HepG2 (cell line): ENCODE measurements around the gene STIP1. TPM values are rescaled to one million over a fixed set of nuclear protein-coding genes. Genes with fewer than 3 reads are reported as not detected.

Experiments used
- AGO2 ChIP-seq: fragments of 200-400 bp; formaldehyde crosslinking; optimal IDR thresholded peaks from 2 replicates; pipeline ENCODE3; 2017; ENCODE audit warnings: mild to moderate bottlenecking, low read depth, low read length, moderate library complexity
- HDAC1 ChIP-seq: sonication (generic); formaldehyde crosslinking; IDR thresholded peaks from 2 replicates; pipeline ENCODE4 v1.5.1; 2020; ENCODE audit warnings: mild to moderate bottlenecking, missing genetic modification reagents
- KDM2A ChIP-seq: sonication (generic); formaldehyde crosslinking; IDR thresholded peaks from 2 replicates; pipeline ENCODE4 v1.4.0; 2020; ENCODE audit warnings: low read depth, missing genetic modification reagents, borderline replicate concordance
- NFKB2 ChIP-seq: sonication (generic); formaldehyde crosslinking; IDR thresholded peaks from 2 replicates; pipeline ENCODE4 v1.4.0; 2020; ENCODE audit warnings: missing genetic modification reagents, borderline replicate concordance
- NFKBIZ ChIP-seq: IDR thresholded peaks from 2 replicates; pipeline ENCODE4 v1.6.1; 2018; ENCODE audit warnings: missing genetic modification reagents, missing compliant biosample characterization
- ONECUT2 ChIP-seq: sonication (generic); formaldehyde crosslinking; IDR thresholded peaks from 2 replicates; pipeline ENCODE4 v1.4.0; 2020; ENCODE audit warnings: missing genetic modification reagents
- SIX1 ChIP-seq: sonication (generic); formaldehyde crosslinking; IDR thresholded peaks from 2 replicates; pipeline ENCODE4 v1.4.0; 2020; ENCODE audit warnings: missing genetic modification reagents, borderline replicate concordance
- SMAD3 ChIP-seq: sonication (generic); formaldehyde crosslinking; IDR thresholded peaks from 2 replicates; pipeline ENCODE4 v1.4.0; 2020; ENCODE audit warnings: missing genetic modification reagents
- SMARCE1 ChIP-seq: fragments of 450-650 bp; IDR thresholded peaks from 2 replicates; pipeline ENCODE4 v1.6.1; 2017; ENCODE audit warnings: borderline replicate concordance
- SNAPC2 ChIP-seq: sonication (generic); formaldehyde crosslinking; IDR thresholded peaks from 2 replicates; pipeline ENCODE4 v1.8.1; 2022; ENCODE audit warnings: mild to moderate bottlenecking, missing genetic modification reagents
- TAF1 ChIP-seq: sonication (generic); formaldehyde crosslinking; IDR thresholded peaks from 2 replicates; pipeline ENCODE4 v1.4.0; 2020; ENCODE audit warnings: missing genetic modification reagents
- ZNF280B ChIP-seq: sonication (generic); formaldehyde crosslinking; IDR thresholded peaks from 2 replicates; pipeline ENCODE4 v1.5.0; 2020; ENCODE audit warnings: missing genetic modification reagents, mild to moderate bottlenecking, borderline replicate concordance
- ZNF33A ChIP-seq: sonication (generic); formaldehyde crosslinking; IDR thresholded peaks from 2 replicates; pipeline ENCODE4 v1.5.1; 2020; ENCODE audit warnings: missing genetic modification reagents, mild to moderate bottlenecking, moderate library complexity, borderline replicate concordance
- ZNF557 ChIP-seq: sonication (generic); formaldehyde crosslinking; IDR thresholded peaks from 2 replicates; pipeline ENCODE4 v1.4.0; 2020; ENCODE audit warnings: missing genetic modification reagents
- ZNF563 ChIP-seq: sonication (generic); formaldehyde crosslinking; IDR thresholded peaks from 2 replicates; pipeline ENCODE4 v1.8.0; 2022; ENCODE audit warnings: mild to moderate bottlenecking, moderate library complexity, missing genetic modification reagents
- ZNF572 ChIP-seq: sonication (generic); formaldehyde crosslinking; IDR thresholded peaks from 2 replicates; pipeline ENCODE4 v1.5.1; 2020; ENCODE audit warnings: mild to moderate bottlenecking, missing genetic modification reagents
- ZNF704 ChIP-seq: sonication (generic); formaldehyde crosslinking; IDR thresholded peaks from 2 replicates; pipeline ENCODE4 v1.8.1; 2023; ENCODE audit warnings: mild to moderate bottlenecking, inconsistent platforms, moderate library complexity, missing genetic modification reagents, borderline replicate concordance
- ZNF782 ChIP-seq: sonication (generic); formaldehyde crosslinking; IDR thresholded peaks from 2 replicates; pipeline ENCODE4 v1.4.0; 2020; ENCODE audit warnings: missing genetic modification reagents, mild to moderate bottlenecking, borderline replicate concordance
- polyA plus RNA-seq, 8 experiments: library from polyadenylated mRNA; depleted of rRNA in 3 of 8; stranded (reverse) in 7 of 8; unstranded in 1 of 8; fragments of >200 nt; fragmentation: Illumina TruSeq in 4 of 8; extraction: Trizol in 4 of 8; gene quantifications; 2 replicates each; pipeline versions ENCODE4 v1.2.1 to v1.2.3, GENCODE V29; 2011 to 2016; ENCODE audit warnings: low read depth in 4 of 8, missing spikeins in 1 of 8, mixed read lengths in 1 of 8; ENCODE audit not compliant: insufficient read depth in 1 of 8
- total RNA-seq, 5 experiments: library from RNA; depleted of rRNA; stranded (reverse); fragments of >200 nt; fragmentation: Illumina TruSeq; extraction: Trizol; gene quantifications; 2 replicates each; pipeline ENCODE4 v1.2.3, GENCODE V29; 2016; ENCODE audit warnings: low read depth in 1 of 5
- TF ChIP-seq, protein P1 (sequence below): sonication (generic); formaldehyde crosslinking; IDR thresholded peaks from 2 replicates; pipeline ENCODE4 v1.4.0; 2020; ENCODE audit warnings: missing genetic modification reagents, mild to moderate bottlenecking, borderline replicate concordance
- TF ChIP-seq, protein P2 (sequence below): IDR thresholded peaks from 2 replicates; pipeline ENCODE4 v1.6.1; 2012; ENCODE audit warnings: low read length, improper control_type of control experiment
- TF ChIP-seq, protein P3 (sequence below): sonication (generic); formaldehyde crosslinking; IDR thresholded peaks from 2 replicates; pipeline ENCODE4 v1.5.1; 2020; ENCODE audit warnings: mild to moderate bottlenecking, missing genetic modification reagents, borderline replicate concordance

STIP1 gene
- total and polyA plus RNA-seq, 2 of the 13 experiments (the other 11 are each of a cell fraction or from before 2014, with no cell fraction given), result 81.1 to 217 TPM

- TF ChIP-seq SNAPC2 (CRISPR knock-in tag) (no peak), NFKB2 (CRISPR knock-in tag) (peak; percentile 57; the same call in 1 of the 2 replicates), SMARCE1 (no peak), SMAD3 (no peak), AGO2 (no peak), ZNF33A (no peak), ZNF572 (CRISPR knock-in tag) (0 out of 2 replicates have a peak, but pooled peaks have one; percentile 34), ZNF563 (CRISPR knock-in tag) (no peak; the same call in 1 of the 2 replicates), NFKBIZ (CRISPR knock-in tag) (no peak), TAF1 (CRISPR knock-in tag) (peak; percentile 24; the same call in 1 of the 2 replicates), ZNF557 (CRISPR knock-in tag) (no peak), HDAC1 (CRISPR knock-in tag) (no peak; the same call in 1 of the 2 replicates), ONECUT2 (CRISPR knock-in tag) (no peak), ZNF280B (CRISPR knock-in tag) (0 out of 2 replicates have a peak, but pooled peaks have one; percentile 45), KDM2A (CRISPR knock-in tag) (peak; percentile 58; the same call in 1 of the 2 replicates), ZNF704 (no peak), ZNF782 (CRISPR knock-in tag) (no peak), SIX1 (CRISPR knock-in tag) (no peak)
- TF ChIP-seq, protein P1, sequence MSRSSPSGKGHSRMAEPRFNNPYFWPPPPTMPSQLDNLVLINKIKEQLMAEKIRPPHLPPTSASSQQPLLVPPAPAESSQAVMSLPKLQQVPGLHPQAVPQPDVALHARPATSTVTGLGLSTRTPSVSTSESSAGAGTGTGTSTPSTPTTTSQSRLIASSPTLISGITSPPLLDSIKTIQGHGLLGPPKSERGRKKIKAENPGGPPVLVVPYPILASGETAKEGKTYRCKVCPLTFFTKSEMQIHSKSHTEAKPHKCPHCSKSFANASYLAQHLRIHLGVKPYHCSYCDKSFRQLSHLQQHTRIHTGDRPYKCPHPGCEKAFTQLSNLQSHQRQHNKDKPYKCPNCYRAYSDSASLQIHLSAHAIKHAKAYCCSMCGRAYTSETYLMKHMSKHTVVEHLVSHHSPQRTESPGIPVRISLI (CRISPR knock-in tag), result no peak
- TF ChIP-seq, protein P2, sequence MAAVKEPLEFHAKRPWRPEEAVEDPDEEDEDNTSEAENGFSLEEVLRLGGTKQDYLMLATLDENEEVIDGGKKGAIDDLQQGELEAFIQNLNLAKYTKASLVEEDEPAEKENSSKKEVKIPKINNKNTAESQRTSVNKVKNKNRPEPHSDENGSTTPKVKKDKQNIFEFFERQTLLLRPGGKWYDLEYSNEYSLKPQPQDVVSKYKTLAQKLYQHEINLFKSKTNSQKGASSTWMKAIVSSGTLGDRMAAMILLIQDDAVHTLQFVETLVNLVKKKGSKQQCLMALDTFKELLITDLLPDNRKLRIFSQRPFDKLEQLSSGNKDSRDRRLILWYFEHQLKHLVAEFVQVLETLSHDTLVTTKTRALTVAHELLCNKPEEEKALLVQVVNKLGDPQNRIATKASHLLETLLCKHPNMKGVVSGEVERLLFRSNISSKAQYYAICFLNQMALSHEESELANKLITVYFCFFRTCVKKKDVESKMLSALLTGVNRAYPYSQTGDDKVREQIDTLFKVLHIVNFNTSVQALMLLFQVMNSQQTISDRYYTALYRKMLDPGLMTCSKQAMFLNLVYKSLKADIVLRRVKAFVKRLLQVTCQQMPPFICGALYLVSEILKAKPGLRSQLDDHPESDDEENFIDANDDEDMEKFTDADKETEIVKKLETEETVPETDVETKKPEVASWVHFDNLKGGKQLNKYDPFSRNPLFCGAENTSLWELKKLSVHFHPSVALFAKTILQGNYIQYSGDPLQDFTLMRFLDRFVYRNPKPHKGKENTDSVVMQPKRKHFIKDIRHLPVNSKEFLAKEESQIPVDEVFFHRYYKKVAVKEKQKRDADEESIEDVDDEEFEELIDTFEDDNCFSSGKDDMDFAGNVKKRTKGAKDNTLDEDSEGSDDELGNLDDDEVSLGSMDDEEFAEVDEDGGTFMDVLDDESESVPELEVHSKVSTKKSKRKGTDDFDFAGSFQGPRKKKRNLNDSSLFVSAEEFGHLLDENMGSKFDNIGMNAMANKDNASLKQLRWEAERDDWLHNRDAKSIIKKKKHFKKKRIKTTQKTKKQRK, result no peak
- TF ChIP-seq, protein P3, sequence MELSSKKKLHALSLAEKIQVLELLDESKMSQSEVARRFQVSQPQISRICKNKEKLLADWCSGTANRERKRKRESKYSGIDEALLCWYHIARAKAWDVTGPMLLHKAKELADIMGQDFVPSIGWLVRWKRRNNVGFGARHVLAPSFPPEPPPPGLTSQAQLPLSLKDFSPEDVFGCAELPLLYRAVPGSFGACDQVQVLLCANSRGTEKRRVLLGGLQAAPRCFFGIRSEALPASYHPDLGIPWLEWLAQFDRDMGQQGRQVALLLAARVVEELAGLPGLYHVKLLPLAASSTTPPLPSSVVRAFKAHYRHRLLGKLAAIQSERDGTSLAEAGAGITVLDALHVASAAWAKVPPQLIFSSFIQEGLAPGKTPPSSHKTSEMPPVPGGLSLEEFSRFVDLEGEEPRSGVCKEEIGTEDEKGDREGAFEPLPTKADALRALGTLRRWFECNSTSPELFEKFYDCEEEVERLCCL (CRISPR knock-in tag), result no peak
Observed at GRCh38 chr11:64251016-64251752, 65.2 kb downstream of the STIP1 start, which contains the start of gene PLCB3 (continued).
